Mesothelial cell of epicardium (in vitro differentiated cells): ENCODE data around the gene CCM2L. TPM values are rescaled to one million over a fixed set of nuclear protein-coding genes. Genes with fewer than 3 reads are reported as not detected.

ENCODE experiments used
- DNase-seq, 2 experiments: peaks; one replicate each; pipeline ENCODE4 v3.0.0; 2021; ENCODE audit warnings: low spot score in 2 of 2; ENCODE audit not compliant: unreplicated experiment in 2 of 2
- H3K27ac Mint-ChIP-seq: 2 replicates; pipeline ENCODE4 v1.8.0; 2021; ENCODE audit warnings: mixed read lengths
- H3K27me3 Mint-ChIP-seq: 2 replicates; pipeline ENCODE4 v1.8.0; 2021; ENCODE audit warnings: low read depth, mixed read lengths
- H3K36me3 Mint-ChIP-seq: 2 replicates; pipeline ENCODE4 v1.8.0; 2021; ENCODE audit warnings: mixed read lengths
- H3K4me1 Mint-ChIP-seq: 2 replicates; pipeline ENCODE4 v1.8.0; 2021; ENCODE audit warnings: mixed read lengths
- H3K4me3 Mint-ChIP-seq: 2 replicates; pipeline ENCODE4 v1.8.0; 2021; ENCODE audit warnings: mild to moderate bottlenecking, moderate library complexity, mixed read lengths
- H3K9me3 Mint-ChIP-seq: 2 replicates; pipeline ENCODE4 v1.8.0; 2021; ENCODE audit warnings: mixed read lengths
- CTCF ChIP-seq: fragments of 200-600 bp; sonication (generic); IDR thresholded peaks from one replicate; pipeline ENCODE4 v1.5.0; 2021; ENCODE audit warnings: antibody characterized with exemption; ENCODE audit not compliant: unreplicated experiment
- total RNA-seq: library from RNA; stranded (reverse); gene quantifications from 3 replicates; pipeline ENCODE4 v1.2.1, GENCODE V29; 2021

CCM2L gene
- total RNA-seq, 1 donor from 2014 or later, result 0.16 TPM

GRCh38 chr20:31975874-31976273 lies 34.4 kb upstream of the CCM2L start:
- no peak overlapping the region for H3K4me3 Mint-ChIP-seq
- peaks cover 19% of the 10 kb centered on the region for H3K27me3 Mint-ChIP-seq
- no peaks in the 10 kb centered on the region for H3K9me3 Mint-ChIP-seq
- TF ChIP-seq CTCF, result no peak
- no peak overlapping the region for H3K27ac Mint-ChIP-seq
- H3K4me1 Mint-ChIP-seq, result peaks cover 7% of the 10 kb centered on the region
- no peaks in the 10 kb centered on the region for H3K36me3 Mint-ChIP-seq
- DNase-seq, result no peak

- peaks cover 21% of the 10 kb centered on the region for H3K27me3 Mint-ChIP-seq
- no peak overlapping the region for H3K4me3 Mint-ChIP-seq
- H3K4me1 Mint-ChIP-seq, result peaks cover 7% of the 10 kb centered on the region
- DNase-seq, result no peak
- H3K9me3 Mint-ChIP-seq, result no peaks in the 10 kb centered on the region
- no peak for TF ChIP-seq CTCF
- H3K36me3 Mint-ChIP-seq, result no peaks in the 10 kb centered on the region
- no peak overlapping the region for H3K27ac Mint-ChIP-seq
These were observed 33.2 kb upstream of the CCM2L start for GRCh38 chr20:31977080-31977479.

- Mint-ChIP-seq H3K4me1 (peaks cover 7% of the 10 kb centered on the region), H3K36me3 (no peaks in the 10 kb centered on the region)
- TF ChIP-seq CTCF, result no peak
These were observed 30.4 kb upstream of the CCM2L start for GRCh38 chr20:31979713-31980426.

GRCh38 chr20:31981784-31982183 lies 28.5 kb upstream of the CCM2L start:
- Mint-ChIP-seq H3K4me1 (peaks cover 7% of the 10 kb centered on the region), H3K27me3 (peaks cover 10% of the 10 kb centered on the region), H3K36me3 (no peaks in the 10 kb centered on the region), H3K27ac (no peak overlapping the region), H3K9me3 (no peaks in the 10 kb centered on the region), H3K4me3 (no peak overlapping the region)
- DNase-seq, result no peak
- TF ChIP-seq CTCF, result no peak

More at GRCh38 chr20:31979713-31980426, 30.4 kb upstream of the CCM2L start:
- H3K27ac Mint-ChIP-seq, result no peak overlapping the region
- H3K27me3 Mint-ChIP-seq, result peaks cover 14% of the 10 kb centered on the region
- H3K9me3 Mint-ChIP-seq, result no peaks in the 10 kb centered on the region
- H3K4me3 Mint-ChIP-seq, result no peak overlapping the region
- no peak for DNase-seq

- TF ChIP-seq CTCF, result no peak
- Mint-ChIP-seq H3K4me3 (no peak overlapping the region), H3K36me3 (no peaks in the 10 kb centered on the region), H3K9me3 (no peaks in the 10 kb centered on the region), H3K27ac (no peak overlapping the region), H3K27me3 (peaks cover 10% of the 10 kb centered on the region), H3K4me1 (peaks cover 2% of the 10 kb centered on the region)
- no peak for DNase-seq
These were observed 25.2 kb upstream of the CCM2L start for GRCh38 chr20:31984981-31985471.
